ENCODE data around the gene GSG1L.

GSG1L gene

DNA sequence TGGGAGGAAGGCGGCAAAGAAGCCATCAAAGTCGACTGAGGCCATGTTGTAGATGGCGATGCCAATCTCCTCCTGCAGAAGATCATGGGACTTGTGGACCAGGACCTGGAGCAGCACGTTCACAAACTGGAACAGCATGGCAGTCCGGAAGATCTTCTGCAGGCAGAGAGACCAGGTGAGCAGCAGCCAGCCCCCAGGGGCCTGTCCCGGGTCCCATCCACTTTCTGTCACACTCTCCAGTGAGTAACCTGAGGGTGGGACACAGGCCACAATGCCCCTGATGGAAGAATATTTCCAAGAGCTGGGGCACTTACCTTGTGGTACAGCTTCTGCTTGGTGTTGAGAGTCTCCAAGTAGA lies 38.0 kb upstream of the GSG1L start:
- Histone ChIP-seq H3K27me3 (ENCODE audit: insufficient read depth, poor library complexity, severe bottlenecking) (no peaks in the 10 kb centered on the region), H3K4me3 (replicated peaks; ENCODE audit: insufficient read depth, low read length) (no peak overlapping the region), H3K27ac (replicated peaks) (no peak overlapping the region)
- DNase-seq (ENCODE audit: low read depth in 1 of 2, low spot score in 1 of 2): no peak
- TF ChIP-seq, protein P1, sequence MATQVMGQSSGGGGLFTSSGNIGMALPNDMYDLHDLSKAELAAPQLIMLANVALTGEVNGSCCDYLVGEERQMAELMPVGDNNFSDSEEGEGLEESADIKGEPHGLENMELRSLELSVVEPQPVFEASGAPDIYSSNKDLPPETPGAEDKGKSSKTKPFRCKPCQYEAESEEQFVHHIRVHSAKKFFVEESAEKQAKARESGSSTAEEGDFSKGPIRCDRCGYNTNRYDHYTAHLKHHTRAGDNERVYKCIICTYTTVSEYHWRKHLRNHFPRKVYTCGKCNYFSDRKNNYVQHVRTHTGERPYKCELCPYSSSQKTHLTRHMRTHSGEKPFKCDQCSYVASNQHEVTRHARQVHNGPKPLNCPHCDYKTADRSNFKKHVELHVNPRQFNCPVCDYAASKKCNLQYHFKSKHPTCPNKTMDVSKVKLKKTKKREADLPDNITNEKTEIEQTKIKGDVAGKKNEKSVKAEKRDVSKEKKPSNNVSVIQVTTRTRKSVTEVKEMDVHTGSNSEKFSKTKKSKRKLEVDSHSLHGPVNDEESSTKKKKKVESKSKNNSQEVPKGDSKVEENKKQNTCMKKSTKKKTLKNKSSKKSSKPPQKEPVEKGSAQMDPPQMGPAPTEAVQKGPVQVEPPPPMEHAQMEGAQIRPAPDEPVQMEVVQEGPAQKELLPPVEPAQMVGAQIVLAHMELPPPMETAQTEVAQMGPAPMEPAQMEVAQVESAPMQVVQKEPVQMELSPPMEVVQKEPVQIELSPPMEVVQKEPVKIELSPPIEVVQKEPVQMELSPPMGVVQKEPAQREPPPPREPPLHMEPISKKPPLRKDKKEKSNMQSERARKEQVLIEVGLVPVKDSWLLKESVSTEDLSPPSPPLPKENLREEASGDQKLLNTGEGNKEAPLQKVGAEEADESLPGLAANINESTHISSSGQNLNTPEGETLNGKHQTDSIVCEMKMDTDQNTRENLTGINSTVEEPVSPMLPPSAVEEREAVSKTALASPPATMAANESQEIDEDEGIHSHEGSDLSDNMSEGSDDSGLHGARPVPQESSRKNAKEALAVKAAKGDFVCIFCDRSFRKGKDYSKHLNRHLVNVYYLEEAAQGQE (IDR thresholded peaks at IDR 0.05; ENCODE audit: insufficient replicate concordance, low read depth): no peak
- TF ChIP-seq POLR2AphosphoS5 (IDR thresholded peaks at IDR 0.05; ENCODE audit: low read depth): no peak
- TF ChIP-seq SPI1 (IDR thresholded peaks at IDR 0.05; ENCODE audit: borderline replicate concordance, low read depth): no peak
- TF ChIP-seq, protein P2, sequence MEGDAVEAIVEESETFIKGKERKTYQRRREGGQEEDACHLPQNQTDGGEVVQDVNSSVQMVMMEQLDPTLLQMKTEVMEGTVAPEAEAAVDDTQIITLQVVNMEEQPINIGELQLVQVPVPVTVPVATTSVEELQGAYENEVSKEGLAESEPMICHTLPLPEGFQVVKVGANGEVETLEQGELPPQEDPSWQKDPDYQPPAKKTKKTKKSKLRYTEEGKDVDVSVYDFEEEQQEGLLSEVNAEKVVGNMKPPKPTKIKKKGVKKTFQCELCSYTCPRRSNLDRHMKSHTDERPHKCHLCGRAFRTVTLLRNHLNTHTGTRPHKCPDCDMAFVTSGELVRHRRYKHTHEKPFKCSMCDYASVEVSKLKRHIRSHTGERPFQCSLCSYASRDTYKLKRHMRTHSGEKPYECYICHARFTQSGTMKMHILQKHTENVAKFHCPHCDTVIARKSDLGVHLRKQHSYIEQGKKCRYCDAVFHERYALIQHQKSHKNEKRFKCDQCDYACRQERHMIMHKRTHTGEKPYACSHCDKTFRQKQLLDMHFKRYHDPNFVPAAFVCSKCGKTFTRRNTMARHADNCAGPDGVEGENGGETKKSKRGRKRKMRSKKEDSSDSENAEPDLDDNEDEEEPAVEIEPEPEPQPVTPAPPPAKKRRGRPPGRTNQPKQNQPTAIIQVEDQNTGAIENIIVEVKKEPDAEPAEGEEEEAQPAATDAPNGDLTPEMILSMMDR (IDR thresholded peaks at IDR 0.05; ENCODE audit: insufficient read depth, low read length): no peak
- TF ChIP-seq GABPA (IDR thresholded peaks at IDR 0.05; ENCODE audit: low read depth): no peak

DNA sequence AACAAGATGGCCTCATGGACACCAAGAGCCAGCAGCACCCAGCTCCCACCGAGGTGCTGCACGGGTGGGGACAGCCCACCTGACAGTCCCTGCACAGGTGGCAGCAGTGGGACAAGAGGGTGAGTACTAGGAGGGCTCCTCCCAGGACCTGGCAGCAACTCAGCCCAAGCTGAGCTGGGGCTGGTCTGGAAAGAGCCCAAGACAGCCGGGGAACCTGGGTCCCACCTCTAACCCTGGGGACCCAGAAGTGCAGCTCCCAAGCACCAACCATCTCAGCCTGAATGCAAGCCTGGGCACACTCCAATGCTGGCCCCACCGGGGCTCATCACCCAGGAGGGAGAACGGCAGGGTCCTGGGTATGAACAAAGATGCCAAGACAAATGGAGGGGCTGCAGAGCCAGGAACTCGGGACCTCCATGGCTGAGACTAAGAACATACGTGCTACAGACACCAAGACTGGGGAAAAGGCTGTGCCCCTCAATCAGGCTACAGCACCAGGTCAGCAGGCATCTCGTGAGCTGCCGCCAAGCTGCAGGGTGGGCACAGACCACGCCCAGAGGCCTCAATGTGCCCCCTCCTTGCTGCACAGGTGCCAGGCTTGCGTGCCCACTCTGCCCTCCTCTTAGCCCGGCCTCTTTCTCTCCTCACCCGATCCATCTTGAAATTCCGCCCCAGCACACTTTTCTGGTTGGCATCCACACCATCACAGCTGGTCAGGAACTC lies 37.5 kb upstream of the GSG1L start:
- no peak for TF ChIP-seq POLR2AphosphoS5 (IDR thresholded peaks at IDR 0.05; ENCODE audit: low read depth)
- TF ChIP-seq, protein P1 (IDR thresholded peaks at IDR 0.05; ENCODE audit: insufficient replicate concordance, low read depth): no peak
- TF ChIP-seq, protein P2 (IDR thresholded peaks at IDR 0.05; ENCODE audit: insufficient read depth, low read length): no peak
- TF ChIP-seq SPI1 (IDR thresholded peaks at IDR 0.05; ENCODE audit: borderline replicate concordance, low read depth): no peak
- no peak for TF ChIP-seq GABPA (IDR thresholded peaks at IDR 0.05; ENCODE audit: low read depth)
- Histone ChIP-seq H3K4me3 (replicated peaks; ENCODE audit: insufficient read depth, low read length) (no peak overlapping the region), H3K27ac (replicated peaks) (no peak overlapping the region), H3K27me3 (ENCODE audit: insufficient read depth, poor library complexity, severe bottlenecking) (no peaks in the 10 kb centered on the region)
- no peak for DNase-seq (ENCODE audit: low read depth in 1 of 2, low spot score in 1 of 2)

DNA sequence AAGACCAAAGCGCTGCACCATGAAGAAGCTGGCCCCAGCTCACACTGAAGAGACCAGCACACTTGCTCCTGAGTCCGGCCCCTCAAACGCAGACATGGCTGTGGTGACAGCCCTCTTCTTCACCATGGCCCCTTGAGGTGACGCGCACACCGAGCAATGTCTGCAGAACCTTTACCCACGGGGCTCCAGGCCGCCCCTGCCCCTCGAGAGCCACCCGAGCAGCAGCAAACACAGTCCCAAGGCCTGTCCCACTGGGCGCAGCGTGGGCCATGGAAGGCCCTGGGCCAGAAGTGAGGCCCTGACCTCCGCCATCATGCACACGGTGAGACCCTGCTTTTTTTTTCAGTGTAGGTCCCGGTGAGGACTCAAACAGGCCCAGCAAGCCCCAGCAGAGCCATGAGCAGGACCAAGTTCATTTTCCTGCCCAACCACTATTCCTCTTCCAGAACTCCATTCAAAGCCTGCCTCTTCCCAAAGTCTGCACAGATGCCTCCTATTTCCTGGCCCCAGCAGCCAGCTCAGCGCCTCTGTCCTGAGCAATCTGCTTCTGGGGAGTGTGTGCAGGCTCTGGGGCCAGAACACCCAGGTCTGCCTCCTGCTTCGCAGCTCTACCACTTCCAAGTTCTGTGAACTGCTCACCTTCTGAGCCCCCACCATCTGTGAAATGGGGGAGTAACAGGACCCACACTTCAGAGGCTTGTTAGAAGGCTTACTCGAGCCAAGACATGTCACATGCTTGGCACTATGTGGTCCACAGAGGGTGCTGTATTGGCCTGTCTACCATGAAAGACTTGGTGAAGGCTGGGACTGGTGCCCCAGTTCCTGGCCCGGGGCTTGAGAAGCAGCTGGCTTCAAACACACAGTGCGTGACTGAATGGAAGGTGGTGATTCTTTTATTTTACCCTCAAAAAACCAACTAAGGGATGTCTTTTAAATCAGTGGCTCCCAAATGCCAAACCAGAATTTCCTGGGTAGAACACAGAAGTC lies 35.7 kb upstream of the GSG1L start:
- no peaks in the 10 kb centered on the region for H3K27me3 ChIP-seq (ENCODE audit: insufficient read depth, poor library complexity, severe bottlenecking)
- TF ChIP-seq GABPA (IDR thresholded peaks at IDR 0.05; ENCODE audit: low read depth) (no peak), POLR2AphosphoS5 (IDR thresholded peaks at IDR 0.05; ENCODE audit: low read depth) (no peak), SPI1 (IDR thresholded peaks at IDR 0.05; ENCODE audit: borderline replicate concordance, low read depth) (no peak)
- TF ChIP-seq, protein P2 (IDR thresholded peaks at IDR 0.05; ENCODE audit: insufficient read depth, low read length): no peak
- TF ChIP-seq, protein P1 (IDR thresholded peaks at IDR 0.05; ENCODE audit: insufficient replicate concordance, low read depth): no peak
- H3K4me3 ChIP-seq (replicated peaks; ENCODE audit: insufficient read depth, low read length): no peak overlapping the region
- H3K27ac ChIP-seq (replicated peaks): no peak overlapping the region
- DNase-seq (ENCODE audit: low read depth in 1 of 2, low spot score in 1 of 2): no peak

All from HL-60 (cell line).